Suprapubic skin (tissue), 3 donors: ENCODE measurements around the gene LGALS7.

Source experiments
- POLR2A ChIP-seq, 2 donors: fragments of 450-650 bp; IDR thresholded peaks; one replicate each; pipeline ENCODE4 v1.6.1; 2017; ENCODE audit warnings: antibody characterized with exemption in 2 of 2, mild to moderate bottlenecking in 2 of 2, moderate library complexity in 2 of 2
- TF ChIP-seq, protein P1 (sequence below), 2 donors: fragments of 200-600 bp in 1 of 2; fragments of 450-650 bp in 1 of 2; sonication (generic) in 1 of 2; IDR thresholded peaks; one replicate each; pipeline ENCODE4 v1.5.1; 2016 to 2019; ENCODE audit warnings: antibody characterized with exemption in 2 of 2, mild to moderate bottlenecking in 1 of 2, moderate library complexity in 1 of 2

DNA sequence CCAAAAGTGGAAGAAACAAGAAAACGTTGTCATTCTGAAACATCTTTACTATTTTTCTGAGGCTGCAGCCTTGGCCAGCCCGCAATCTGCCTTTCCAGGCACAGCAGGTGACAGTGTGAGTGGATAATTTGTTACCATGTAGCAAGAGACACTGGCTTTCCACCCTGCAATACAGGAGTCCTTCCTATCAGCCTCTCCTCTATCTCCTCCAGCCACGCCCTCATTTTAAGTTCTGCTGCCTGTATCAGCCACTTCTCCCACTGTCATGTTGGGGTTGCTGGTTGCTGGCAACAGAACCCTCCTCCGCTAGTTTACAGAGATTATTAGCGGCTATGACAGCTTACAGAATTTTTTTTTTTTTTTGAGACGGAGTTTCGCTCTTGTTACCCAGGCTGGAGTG, 7.7 kb upstream of the LGALS7 start:
- TF ChIP-seq, protein P1, sequence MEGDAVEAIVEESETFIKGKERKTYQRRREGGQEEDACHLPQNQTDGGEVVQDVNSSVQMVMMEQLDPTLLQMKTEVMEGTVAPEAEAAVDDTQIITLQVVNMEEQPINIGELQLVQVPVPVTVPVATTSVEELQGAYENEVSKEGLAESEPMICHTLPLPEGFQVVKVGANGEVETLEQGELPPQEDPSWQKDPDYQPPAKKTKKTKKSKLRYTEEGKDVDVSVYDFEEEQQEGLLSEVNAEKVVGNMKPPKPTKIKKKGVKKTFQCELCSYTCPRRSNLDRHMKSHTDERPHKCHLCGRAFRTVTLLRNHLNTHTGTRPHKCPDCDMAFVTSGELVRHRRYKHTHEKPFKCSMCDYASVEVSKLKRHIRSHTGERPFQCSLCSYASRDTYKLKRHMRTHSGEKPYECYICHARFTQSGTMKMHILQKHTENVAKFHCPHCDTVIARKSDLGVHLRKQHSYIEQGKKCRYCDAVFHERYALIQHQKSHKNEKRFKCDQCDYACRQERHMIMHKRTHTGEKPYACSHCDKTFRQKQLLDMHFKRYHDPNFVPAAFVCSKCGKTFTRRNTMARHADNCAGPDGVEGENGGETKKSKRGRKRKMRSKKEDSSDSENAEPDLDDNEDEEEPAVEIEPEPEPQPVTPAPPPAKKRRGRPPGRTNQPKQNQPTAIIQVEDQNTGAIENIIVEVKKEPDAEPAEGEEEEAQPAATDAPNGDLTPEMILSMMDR (IDR thresholded peaks at IDR 0.05) = no peak
- TF ChIP-seq POLR2A (IDR thresholded peaks at IDR 0.05) = no peak
